Subcutaneous abdominal adipose tissue (tissue), 5 donors: Measurements from ENCODE around the gene SLC34A3.

Experiments used
- H3K27ac ChIP-seq: one replicate; pipeline ENCODE4 v1.7.0; 2013; ENCODE audit warnings: low read depth, mild to moderate bottlenecking, inconsistent platforms, low read length, moderate library complexity
- H3K27me3 ChIP-seq, 5 donors: one replicate each; pipeline ENCODE4 v1.7.0; 2013; ENCODE audit warnings: low read length in 5 of 5, inconsistent platforms in 1 of 5; ENCODE audit not compliant: control insufficient read depth in 5 of 5, insufficient read depth in 4 of 5
- H3K36me3 ChIP-seq, 5 donors: one replicate each; pipeline ENCODE4 v1.7.0; 2013; ENCODE audit warnings: low read length in 5 of 5; ENCODE audit not compliant: control insufficient read depth in 5 of 5, insufficient read depth in 5 of 5
- H3K4me1 ChIP-seq, 5 donors: one replicate each; pipeline ENCODE4 v1.7.0; 2013; ENCODE audit warnings: low read length in 5 of 5, mild to moderate bottlenecking in 3 of 5, moderate library complexity in 1 of 5; ENCODE audit not compliant: control insufficient read depth in 5 of 5, insufficient read depth in 5 of 5
- H3K4me3 ChIP-seq, 5 donors: one replicate each; pipeline ENCODE4 v1.7.0; 2013; ENCODE audit warnings: low read length in 5 of 5, low read depth in 1 of 5
- H3K9ac ChIP-seq, 5 donors: one replicate each; pipeline ENCODE4 v1.7.0; 2013; ENCODE audit warnings: low read length in 5 of 5, mild to moderate bottlenecking in 4 of 5, moderate library complexity in 3 of 5
- H3K9me3 ChIP-seq, 5 donors: one replicate each; pipeline ENCODE4 v1.7.0; 2013; ENCODE audit warnings: low read length in 5 of 5; ENCODE audit not compliant: control insufficient read depth in 5 of 5
- donor health status: healthy.
- donor health status: healthy.
- donor health status: healthy.
- donor health status: healthy.
- donor health status: healthy.

The SLC34A3 gene

DNA sequence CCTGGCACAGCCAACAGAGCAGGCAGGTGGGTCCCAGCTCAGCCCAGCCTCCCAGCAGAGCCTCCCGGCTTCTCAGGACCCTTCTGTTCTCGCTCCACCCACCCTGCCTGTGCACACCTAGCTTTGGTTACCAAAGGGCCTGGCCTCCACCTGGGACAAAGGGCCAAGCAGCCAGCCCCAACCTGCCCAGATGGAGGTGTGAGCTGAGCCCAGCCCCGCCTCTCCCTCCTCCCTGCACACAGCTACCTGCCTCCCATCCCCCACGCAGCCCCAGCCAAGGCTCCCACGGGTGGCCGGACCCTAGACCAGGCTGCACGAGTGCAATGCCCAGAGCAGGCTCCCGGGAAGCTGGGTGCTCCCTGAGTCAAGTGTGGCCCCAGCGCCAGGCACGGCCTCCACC, 35.8 kb upstream of the SLC34A3 start:
- no peak overlapping the region for H3K27ac ChIP-seq
- H3K36me3 ChIP-seq, result peaks cover 0 to 23% (median 22%) of the 10 kb centered on the region in 5 donors
- peaks cover 0 to 38% (median 25%) of the 10 kb centered on the region in 5 donors for H3K4me1 ChIP-seq
- H3K4me3 ChIP-seq, result no peak overlapping the region
- H3K9me3 ChIP-seq, result no peaks in the 10 kb centered on the region
- H3K9ac ChIP-seq, result no peak overlapping the region
- H3K27me3 ChIP-seq, result no peaks in the 10 kb centered on the region

DNA sequence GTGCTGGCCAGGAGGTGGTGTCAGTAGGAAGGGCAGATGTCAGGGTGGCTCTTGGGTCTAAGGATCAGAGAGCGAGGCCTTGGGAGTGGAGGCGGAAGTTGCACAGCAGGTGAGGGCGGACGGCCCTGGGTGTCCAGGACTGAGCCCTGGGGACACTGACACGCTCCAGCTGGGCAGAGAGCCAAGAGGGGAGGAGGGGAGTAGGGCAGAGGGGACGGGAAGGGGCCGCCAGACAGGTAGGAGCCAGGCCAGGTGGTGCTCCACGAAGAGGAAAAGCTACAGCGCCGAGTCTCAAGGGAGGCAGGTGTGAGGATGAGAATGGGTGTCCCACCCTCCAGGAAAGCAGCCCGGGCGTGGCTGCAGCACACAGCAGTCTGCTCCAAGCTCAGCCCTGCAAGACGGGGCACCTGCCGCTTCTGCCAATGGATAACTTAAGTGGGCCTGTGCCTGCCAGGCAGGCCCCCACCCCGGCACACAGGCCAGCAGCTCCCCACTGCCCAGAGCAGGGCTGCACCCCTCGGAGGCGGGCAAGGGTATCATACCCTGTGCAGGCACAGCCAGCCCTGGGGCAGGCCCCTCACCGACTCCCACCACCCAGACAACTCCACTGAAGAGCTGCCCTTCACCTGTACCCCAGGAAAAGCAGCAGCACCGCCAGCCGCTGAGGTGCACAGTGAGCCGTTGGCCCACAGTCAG, 35.0 kb upstream of the SLC34A3 start:
- H3K27ac ChIP-seq, result no peak overlapping the region
- peak overlapping the region in 1 of 5 donors; percentile 7 for H3K9ac ChIP-seq
- no peaks in the 10 kb centered on the region for H3K27me3 ChIP-seq
- peaks cover 0 to 34% (median 21%) of the 10 kb centered on the region in 5 donors for H3K4me1 ChIP-seq
- H3K9me3 ChIP-seq, result no peaks in the 10 kb centered on the region
- no peak overlapping the region for H3K4me3 ChIP-seq
- H3K36me3 ChIP-seq, result peaks cover 0 to 16% (median 15%) of the 10 kb centered on the region in 5 donors

- Histone ChIP-seq H3K27ac (no peak overlapping the region), H3K4me1 (peaks cover 0 to 52% (median 39%) of the 10 kb centered on the region in 5 donors), H3K9me3 (no peaks in the 10 kb centered on the region), H3K4me3 (no peak overlapping the region), H3K36me3 (no peaks in the 10 kb centered on the region), H3K9ac (peak overlapping the region in 2 of 5 donors; percentile 13 to 17), H3K27me3 (no peaks in the 10 kb centered on the region)
Measured at GRCh38 chr9:137198051-137198901, 32.4 kb upstream of the SLC34A3 start.

DNA sequence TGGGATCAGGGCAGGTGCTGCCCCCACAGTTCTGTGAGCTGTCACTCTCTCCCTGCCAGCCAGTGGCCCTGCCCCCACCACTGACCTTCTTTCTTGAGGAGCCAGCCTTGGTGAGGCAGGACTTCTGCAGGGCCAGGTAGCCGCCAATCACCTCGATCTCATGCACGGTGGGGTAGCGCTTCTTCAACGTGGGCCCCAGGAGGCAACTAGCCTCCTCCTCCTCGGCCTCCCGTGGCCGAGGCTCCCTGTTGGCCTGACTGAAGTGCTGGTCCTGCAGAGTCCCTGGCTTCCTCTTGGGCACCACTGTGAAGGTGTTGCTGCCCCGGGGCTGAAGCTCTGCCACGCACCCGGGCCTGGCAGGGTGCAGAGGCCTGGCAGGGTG, 31.8 kb upstream of the SLC34A3 start:
- Histone ChIP-seq H3K9me3 (no peaks in the 10 kb centered on the region), H3K9ac (peak overlapping the region in 2 of 5 donors; percentile 17 to 35), H3K27ac (no peak overlapping the region), H3K27me3 (no peaks in the 10 kb centered on the region), H3K36me3 (no peaks in the 10 kb centered on the region), H3K4me3 (peak overlapping the region in 1 of 5 donors; percentile 48), H3K4me1 (peaks cover under 1 to 57% (median 45%) of the 10 kb centered on the region in 5 donors)

DNA sequence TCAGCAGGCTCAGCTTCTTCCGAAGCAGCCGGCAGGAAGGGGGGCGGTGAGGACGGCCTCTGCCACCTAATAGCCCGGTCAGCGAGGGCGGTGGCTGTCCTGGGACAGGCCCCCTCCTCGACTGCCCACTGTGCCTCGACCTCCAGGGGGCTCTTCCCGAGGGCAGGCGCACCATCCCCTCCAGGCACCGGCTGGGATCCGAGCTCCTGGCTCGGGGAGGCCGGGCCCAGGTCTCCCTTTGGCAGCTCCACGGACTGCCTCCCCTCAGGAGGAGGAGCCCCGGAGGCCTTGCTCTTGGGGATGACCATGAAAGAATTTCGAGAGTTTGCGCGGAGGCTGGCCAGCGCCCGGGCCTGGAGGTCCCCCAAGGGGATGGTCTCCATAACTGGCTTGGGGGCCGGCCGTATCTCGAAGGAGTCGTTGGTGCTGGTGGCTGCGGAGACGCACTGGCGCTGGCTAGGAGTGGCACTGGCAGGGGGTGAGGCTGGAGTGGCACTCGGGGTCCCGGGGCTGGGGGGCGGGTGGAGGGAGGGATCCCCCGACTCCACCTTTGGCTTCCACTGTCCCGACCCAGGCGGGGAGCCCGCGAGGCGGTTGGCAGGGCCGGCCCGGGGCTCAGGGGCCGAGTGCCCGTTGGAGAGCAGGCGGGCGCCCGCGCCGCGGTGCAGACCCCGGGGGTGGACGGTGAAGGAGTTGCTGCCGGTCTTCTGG, 31.1 kb upstream of the SLC34A3 start:
- Histone ChIP-seq H3K27me3 (no peaks in the 10 kb centered on the region), H3K36me3 (no peaks in the 10 kb centered on the region), H3K9ac (peak overlapping the region in 2 of 5 donors; percentile 20 to 35), H3K4me3 (peak overlapping the region in 3 of 5 donors; percentile 39 to 60 (median 48)), H3K9me3 (no peaks in the 10 kb centered on the region), H3K4me1 (peaks cover 7 to 64% (median 51%) of the 10 kb centered on the region in 5 donors), H3K27ac (no peak overlapping the region)

- peak within 1 kb of the TSS; percentile 70 for H3K27ac ChIP-seq
- H3K4me1 ChIP-seq, result peaks cover 10 to 65% (median 58%) of the 10 kb centered on the region in 5 donors
- H3K9ac ChIP-seq, result peak within 1 kb of the TSS in 4 of 5 donors; percentile 43 to 77 (median 61)
- H3K36me3 ChIP-seq, result no peaks in the 10 kb centered on the region
- peak within 1 kb of the TSS; percentile 59 to 92 (median 71) for H3K4me3 ChIP-seq
- H3K27me3 ChIP-seq, result no peaks in the 10 kb centered on the region
- H3K9me3 ChIP-seq, result no peaks in the 10 kb centered on the region
Measured at GRCh38 chr9:137200311-137201204, 30.1 kb upstream of the SLC34A3 start, which contains the start of gene TPRN. Gene TPRN (minus strand): TSS chr9:137200741. CDS start chr9:137200711, 30 bp downstream.

- H3K27me3 ChIP-seq, result no peaks in the 10 kb centered on the region
- H3K4me1 ChIP-seq, result peaks cover 13 to 69% (median 66%) of the 10 kb centered on the region in 5 donors
- no peaks in the 10 kb centered on the region for H3K9me3 ChIP-seq
- H3K9ac ChIP-seq, result peak overlapping the region in 4 of 5 donors; percentile 43 to 77 (median 61)
- peak overlapping the region; percentile 70 for H3K27ac ChIP-seq
- H3K4me3 ChIP-seq, result peak overlapping the region; percentile 59 to 92 (median 71)
- H3K36me3 ChIP-seq, result no peaks in the 10 kb centered on the region
Measured at GRCh38 chr9:137201205-137201868, 29.4 kb upstream of the SLC34A3 start.

DNA sequence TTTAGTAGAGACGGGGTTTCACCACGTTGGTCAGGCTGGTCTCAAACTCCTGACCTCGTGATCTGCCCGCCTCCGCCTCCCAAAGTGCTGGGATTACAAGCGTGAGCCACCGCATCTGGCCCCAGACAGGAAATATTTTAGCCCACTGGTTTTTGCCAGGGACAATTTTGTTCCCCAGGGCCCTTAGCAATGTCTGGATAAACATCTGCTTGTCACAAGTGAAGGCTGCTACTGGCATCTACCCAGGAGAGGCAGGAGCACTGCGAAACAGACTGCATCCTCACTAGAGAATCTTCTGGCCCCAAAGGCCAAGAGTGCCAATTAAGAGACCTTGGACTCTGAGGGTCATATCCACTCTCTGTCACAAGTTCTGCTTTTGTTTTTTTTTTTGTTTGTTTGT, 27.7 kb upstream of the SLC34A3 start:
- H3K36me3 ChIP-seq, result no peaks in the 10 kb centered on the region
- no peak overlapping the region for H3K4me3 ChIP-seq
- H3K9me3 ChIP-seq, result no peaks in the 10 kb centered on the region
- H3K4me1 ChIP-seq, result peaks cover 16 to 72% (median 69%) of the 10 kb centered on the region in 5 donors
- H3K27me3 ChIP-seq, result no peaks in the 10 kb centered on the region
- peak overlapping the region in 1 of 5 donors; percentile 40 for H3K9ac ChIP-seq
- H3K27ac ChIP-seq, result no peak overlapping the region
